SK-N-SH treated with all-trans-retinoic acid at 6 μM for 48 hours (cell line): ENCODE data around the gene IFT22.

ENCODE experiments used
- ATAC-seq: fragments of 200-7000 bp; cut with Tn5 transposase; 3 replicates; pipeline ENCODE4 v1.9.1; 2020; ENCODE audit warnings: mild to moderate bottlenecking, moderate library complexity
- ARNTL ChIP-seq: fragments of 450-650 bp; formaldehyde crosslinking; IDR thresholded peaks from 2 replicates; pipeline ENCODE4 v1.5.0; 2020; ENCODE audit warnings: low read depth, mild to moderate bottlenecking, moderate library complexity, borderline replicate concordance
- BACH2 ChIP-seq: fragments of 250-450 bp; sonication (Bioruptor Pico); IDR thresholded peaks from 2 replicates; pipeline ENCODE4 v1.9.0; 2021; ENCODE audit warnings: mild to moderate bottlenecking, borderline replicate concordance
- CREB5 ChIP-seq: fragments of 250-450 bp; sonication (Bioruptor Pico); IDR thresholded peaks from 2 replicates; pipeline ENCODE4 v1.5.1; 2020; ENCODE audit warnings: low read depth, mild to moderate bottlenecking, moderate library complexity
- CSDC2 ChIP-seq: fragments of 250-450 bp; sonication (Bioruptor Pico); IDR thresholded peaks from 2 replicates; pipeline ENCODE4 v1.5.0; 2020; ENCODE audit warnings: mild to moderate bottlenecking, moderate library complexity
- CSRNP3 ChIP-seq: fragments of 250-450 bp; sonication (Bioruptor Pico); IDR thresholded peaks from 2 replicates; pipeline ENCODE4 v1.5.1; 2021; ENCODE audit warnings: mild to moderate bottlenecking, moderate library complexity
- ESRRG ChIP-seq: fragments of 250-450 bp; sonication (Bioruptor Pico); IDR thresholded peaks from 2 replicates; pipeline ENCODE4 v1.6.1; 2021; ENCODE audit warnings: mild to moderate bottlenecking
- GLIS3 ChIP-seq: fragments of 250-450 bp; sonication (Bioruptor Pico); IDR thresholded peaks from 2 replicates; pipeline ENCODE4 v1.5.0; 2020; ENCODE audit warnings: mild to moderate bottlenecking, moderate library complexity
- ISL1 ChIP-seq: fragments of 250-450 bp; sonication (Bioruptor Pico); IDR thresholded peaks from 2 replicates; pipeline ENCODE4 v2.1.2; 2022; ENCODE audit warnings: mild to moderate bottlenecking, moderate library complexity
- OSR1 ChIP-seq: fragments of 250-450 bp; sonication (Bioruptor Pico); IDR thresholded peaks from 2 replicates; pipeline ENCODE4 v1.8.0; 2022; ENCODE audit warnings: moderate library complexity, mild to moderate bottlenecking, inconsistent platforms
- PATZ1 ChIP-seq: fragments of 250-450 bp; sonication (Bioruptor Pico); IDR thresholded peaks from 2 replicates; pipeline ENCODE4 v1.8.0; 2020; ENCODE audit warnings: mild to moderate bottlenecking, moderate library complexity, borderline replicate concordance
- POU6F1 ChIP-seq: fragments of 250-450 bp; sonication (Bioruptor Pico); IDR thresholded peaks from 2 replicates; pipeline ENCODE4 v1.8.0; 2021; ENCODE audit warnings: low read depth, mild to moderate bottlenecking, moderate library complexity, borderline replicate concordance
- PPARA ChIP-seq: fragments of 250-450 bp; sonication (Bioruptor Pico); IDR thresholded peaks from 2 replicates; pipeline ENCODE4 v1.5.0; 2020; ENCODE audit warnings: mild to moderate bottlenecking, borderline replicate concordance
- RARB ChIP-seq: fragments of 250-450 bp; sonication (Bioruptor Pico); IDR thresholded peaks from 2 replicates; pipeline ENCODE4 v1.8.0; 2021; ENCODE audit warnings: mild to moderate bottlenecking, moderate library complexity
- TCF4 ChIP-seq: fragments of 250-450 bp; sonication (Bioruptor Pico); IDR thresholded peaks from 2 replicates; pipeline ENCODE4 v1.8.0; 2021; ENCODE audit warnings: mild to moderate bottlenecking, moderate library complexity, borderline replicate concordance
- TOX ChIP-seq: fragments of 250-450 bp; sonication (Bioruptor Pico); IDR thresholded peaks from 2 replicates; pipeline ENCODE4 v1.8.0; 2021; ENCODE audit warnings: mild to moderate bottlenecking, moderate library complexity, borderline replicate concordance
- TSHZ2 ChIP-seq: fragments of 250-450 bp; sonication (Bioruptor Pico); IDR thresholded peaks from 2 replicates; pipeline ENCODE4 v1.5.0; 2020; ENCODE audit warnings: mild to moderate bottlenecking, moderate library complexity
- ZC3H10 ChIP-seq: fragments of 250-450 bp; sonication (Bioruptor Pico); IDR thresholded peaks from 2 replicates; pipeline ENCODE4 v1.5.1; 2021; ENCODE audit warnings: mild to moderate bottlenecking, moderate library complexity
- ZFP3 ChIP-seq: fragments of 250-450 bp; sonication (Bioruptor Pico); IDR thresholded peaks from 2 replicates; pipeline ENCODE4 v1.5.0; 2020; ENCODE audit warnings: mild to moderate bottlenecking, moderate library complexity
- ZFP30 ChIP-seq: fragments of 450-650 bp; formaldehyde crosslinking; IDR thresholded peaks from 2 replicates; pipeline ENCODE4 v1.5.0; 2022; ENCODE audit warnings: mild to moderate bottlenecking, moderate library complexity
- ZNF565 ChIP-seq: fragments of 450-650 bp; formaldehyde crosslinking; conservative IDR thresholded peaks from 2 replicates; pipeline ENCODE4 v1.5.0; 2020; ENCODE audit warnings: low read depth, mild to moderate bottlenecking, moderate library complexity
- ZNF70 ChIP-seq: fragments of 450-650 bp; formaldehyde crosslinking; IDR thresholded peaks from 2 replicates; pipeline ENCODE4 v1.5.0; 2020; ENCODE audit warnings: mild to moderate bottlenecking, moderate library complexity

Gene IFT22

GRCh38 chr7:101277155-101277554 lies 44.5 kb downstream of the IFT22 start:
- no peak for TF ChIP-seq ISL1 (CRISPR knock-in tag)
- no peak for TF ChIP-seq PATZ1 (CRISPR knock-in tag)
- TF ChIP-seq ZFP30 = no peak
- no peak for TF ChIP-seq CSRNP3 (CRISPR knock-in tag)
- TF ChIP-seq RARB = no peak
- no peak for TF ChIP-seq ZFP3
- TF ChIP-seq ZC3H10 (CRISPR knock-in tag) = no peak
- TF ChIP-seq CSDC2 = no peak
- no peak for TF ChIP-seq CREB5 (CRISPR knock-in tag)
- TF ChIP-seq POU6F1 (CRISPR knock-in tag) = no peak
- no peak for TF ChIP-seq TCF4 (CRISPR knock-in tag)
- TF ChIP-seq ARNTL = no peak
- TF ChIP-seq TSHZ2 (CRISPR knock-in tag) = no peak
- TF ChIP-seq OSR1 = no peak
- no peak for TF ChIP-seq ESRRG
- no peak for TF ChIP-seq ZNF565 (CRISPR knock-in tag)
- TF ChIP-seq ZNF70 (CRISPR knock-in tag) = no peak
- TF ChIP-seq BACH2 (CRISPR knock-in tag) = no peak
- TF ChIP-seq TOX = no peak

GRCh38 chr7:101273206-101273605 lies 48.4 kb downstream of the IFT22 start:
- TF ChIP-seq ISL1 (CRISPR knock-in tag) = no peak
- no peak for TF ChIP-seq TSHZ2 (CRISPR knock-in tag)
- no peak for TF ChIP-seq PPARA
- no peak for TF ChIP-seq ZC3H10 (CRISPR knock-in tag)
- TF ChIP-seq CSRNP3 (CRISPR knock-in tag) = no peak
- TF ChIP-seq ZFP3 = no peak
- no peak for TF ChIP-seq ZFP30
- no peak for TF ChIP-seq OSR1
- no peak for TF ChIP-seq TCF4 (CRISPR knock-in tag)
- no peak for TF ChIP-seq POU6F1 (CRISPR knock-in tag)
- TF ChIP-seq BACH2 (CRISPR knock-in tag) = no peak
- no peak for TF ChIP-seq GLIS3 (CRISPR knock-in tag)
- TF ChIP-seq PATZ1 (CRISPR knock-in tag) = no peak
- TF ChIP-seq, all 23 proteins: peak for 0
- ATAC-seq = no peak

More at GRCh38 chr7:101277155-101277554, 44.5 kb downstream of the IFT22 start:
- ATAC-seq = no peak
